Neuron (in vitro differentiated cells): ENCODE data around the gene SHF.
A peak's percentile ranks its signal among the peaks of the same experiment; 100 is the strongest.
"Not testable (repeated sequence)": the region's sequence is repeated elsewhere in the genome, so short reads cannot be mapped to it uniquely, and the experiment has no call there.

Experiments used
- H2AFZ ChIP-seq: one replicate; pipeline ENCODE4 v1.6.1; 2013; ENCODE audit warnings: low read depth, mild to moderate bottlenecking, inconsistent platforms, low read length, moderate library complexity
- H3K27me3 ChIP-seq: one replicate; pipeline ENCODE4 v1.6.1; 2013; ENCODE audit warnings: low read length; ENCODE audit not compliant: insufficient read depth
- H3K36me3 ChIP-seq: one replicate; pipeline ENCODE4 v1.6.1; 2013; ENCODE audit warnings: low read length; ENCODE audit not compliant: insufficient read depth
- H3K4me1 ChIP-seq: one replicate; pipeline ENCODE4 v1.6.1; 2013; ENCODE audit warnings: low read length; ENCODE audit not compliant: insufficient read depth
- H3K4me3 ChIP-seq: 2 replicates; pipeline ENCODE4 v1.5.1; 2013; ENCODE audit warnings: mild to moderate bottlenecking, low read length, moderate library complexity
- H3K9me3 ChIP-seq: one replicate; pipeline ENCODE4 v1.6.1; 2013; ENCODE audit warnings: low read length

The SHF gene

DNA sequence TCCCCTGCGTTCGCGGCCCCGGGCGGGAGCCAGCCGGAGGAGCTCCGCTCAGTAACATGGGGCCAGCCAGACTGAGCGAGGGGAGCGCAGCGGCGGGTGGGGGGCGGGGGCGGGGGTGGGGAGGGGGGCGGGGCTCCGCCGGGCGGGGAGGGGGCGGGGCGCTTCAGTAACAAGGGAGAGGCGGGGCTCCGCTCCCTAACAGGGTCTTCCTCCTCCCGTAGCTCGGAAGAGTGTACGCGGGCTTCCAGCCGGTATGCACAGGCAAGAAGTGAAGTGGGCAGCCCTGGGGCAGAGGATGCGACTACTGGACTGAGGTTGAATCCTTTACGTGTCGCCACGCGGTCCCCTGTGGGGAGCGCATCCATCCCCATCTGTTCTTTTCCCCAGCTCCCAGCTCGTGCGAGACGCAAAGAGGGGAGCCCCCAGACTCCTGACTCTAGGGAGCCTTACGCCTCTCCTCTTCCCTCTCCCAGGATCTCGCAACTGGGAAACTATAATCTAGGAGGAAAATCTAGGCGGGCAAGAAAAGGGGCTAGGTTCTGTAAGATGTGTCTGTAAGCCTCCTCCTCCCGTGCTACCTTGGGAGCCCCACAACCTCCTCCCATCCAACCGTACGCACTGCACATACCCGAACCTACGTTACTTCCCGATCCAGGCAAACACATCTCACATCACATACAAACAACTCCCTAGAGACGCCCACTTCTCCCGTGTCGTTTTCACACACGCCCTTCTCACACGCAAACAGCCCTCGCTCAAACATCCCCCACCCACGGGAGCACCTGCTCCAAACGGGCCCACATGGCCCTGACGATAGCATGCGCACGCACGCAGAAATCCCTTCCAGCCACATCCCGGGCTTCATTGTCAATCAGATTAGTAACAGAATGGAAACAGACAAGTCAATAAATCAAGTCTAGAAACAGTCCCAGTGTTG is at the start of gene SHF:
Gene SHF, minus strand, starts transcription at position 73 of the 937 bp plus-strand sequence. Its CDS starts 15 bp downstream, at position 58.
- peak within 1 kb of the TSS; percentile 73 for H3K4me3 ChIP-seq
- no peaks in the 10 kb centered on the region for H3K9me3 ChIP-seq
- peak within 1 kb of the TSS; percentile 56 for H2AFZ ChIP-seq
- H3K4me1 ChIP-seq, result peaks cover 19% of the 10 kb centered on the region
- no peaks in the 10 kb centered on the region for H3K27me3 ChIP-seq
- no peaks in the 10 kb centered on the region for H3K36me3 ChIP-seq

DNA sequence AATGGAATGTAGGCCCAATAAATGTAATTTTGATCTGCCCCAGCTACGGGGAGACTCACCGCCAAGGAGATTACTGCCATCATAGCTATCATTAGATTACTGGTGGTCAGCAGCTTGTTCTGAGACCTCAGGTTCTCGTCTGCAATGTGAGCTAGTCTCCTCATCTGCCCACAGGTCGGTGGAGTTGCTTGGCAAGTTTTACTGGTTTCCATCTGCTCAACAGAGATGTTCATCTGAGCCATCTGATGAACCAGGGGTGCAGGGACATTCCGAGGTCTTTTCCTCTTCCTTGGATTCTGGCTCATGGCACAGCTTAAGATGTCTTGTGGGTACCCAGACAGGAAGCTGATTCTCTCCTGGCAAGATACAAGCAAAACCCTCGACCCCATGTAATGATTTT is 49.0 kb upstream of the SHF start:
- H3K4me3 ChIP-seq, H3K9me3 ChIP-seq, H3K4me1 ChIP-seq, H2AFZ ChIP-seq, H3K27me3 ChIP-seq, H3K36me3 ChIP-seq: not testable (repeated sequence)

- Histone ChIP-seq H2AFZ (no peak overlapping the region), H3K36me3 (no peaks in the 10 kb centered on the region), H3K9me3 (no peaks in the 10 kb centered on the region), H3K4me1 (no peaks in the 10 kb centered on the region), H3K4me3 (no peak overlapping the region), H3K27me3 (no peaks in the 10 kb centered on the region)
These were observed 46.9 kb upstream of the SHF start for GRCh38 chr15:45234562-45235235.

- no peaks in the 10 kb centered on the region for H3K36me3 ChIP-seq
- H3K4me3 ChIP-seq, result no peak overlapping the region
- no peaks in the 10 kb centered on the region for H3K27me3 ChIP-seq
- H2AFZ ChIP-seq, result no peak overlapping the region
- H3K4me1 ChIP-seq, result no peaks in the 10 kb centered on the region
- no peaks in the 10 kb centered on the region for H3K9me3 ChIP-seq
These were observed 44.2 kb upstream of the SHF start for GRCh38 chr15:45231864-45232562.

DNA sequence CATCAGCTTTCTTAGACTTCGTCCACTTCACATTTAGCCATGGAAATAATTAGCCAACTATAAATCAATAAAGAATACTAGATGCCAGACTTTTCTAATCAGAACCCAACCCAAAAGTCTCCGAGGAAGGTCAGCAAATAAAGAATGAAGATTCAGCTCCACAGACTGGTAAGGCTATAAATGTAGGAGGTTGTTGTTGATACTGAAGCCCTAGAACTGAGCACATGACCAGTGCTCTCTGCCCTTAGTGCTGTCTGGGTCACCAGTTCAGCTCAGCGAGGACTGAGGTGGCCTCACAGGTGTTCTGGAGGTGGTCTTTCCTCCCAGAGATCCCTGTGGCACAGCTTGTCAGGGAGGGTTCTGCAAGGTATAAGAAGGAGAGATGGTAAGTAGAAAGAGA is 43.4 kb upstream of the SHF start:
- Histone ChIP-seq H3K36me3 (no peaks in the 10 kb centered on the region), H3K27me3 (no peaks in the 10 kb centered on the region), H3K4me1 (no peaks in the 10 kb centered on the region), H2AFZ (no peak overlapping the region), H3K9me3 (no peaks in the 10 kb centered on the region), H3K4me3 (no peak overlapping the region)

- Histone ChIP-seq H2AFZ (no peak overlapping the region), H3K9me3 (no peaks in the 10 kb centered on the region), H3K36me3 (no peaks in the 10 kb centered on the region), H3K4me1 (no peaks in the 10 kb centered on the region), H3K27me3 (no peaks in the 10 kb centered on the region), H3K4me3 (no peak overlapping the region)
These were observed 42.6 kb upstream of the SHF start for GRCh38 chr15:45230245-45230965.

- Histone ChIP-seq H3K27me3 (peaks cover under 1% of the 10 kb centered on the region), H3K4me1 (peaks cover 6% of the 10 kb centered on the region), H3K9me3 (no peaks in the 10 kb centered on the region), H2AFZ (no peak overlapping the region), H3K4me3 (no peak overlapping the region), H3K36me3 (no peaks in the 10 kb centered on the region)
These were observed 41.2 kb upstream of the SHF start for GRCh38 chr15:45228931-45229330.

- H3K36me3 ChIP-seq, result no peaks in the 10 kb centered on the region
- no peak overlapping the region for H2AFZ ChIP-seq
- no peaks in the 10 kb centered on the region for H3K9me3 ChIP-seq
- no peak overlapping the region for H3K4me3 ChIP-seq
- H3K27me3 ChIP-seq, result peaks cover 16% of the 10 kb centered on the region
- peaks cover 6% of the 10 kb centered on the region for H3K4me1 ChIP-seq
These were observed 37.9 kb upstream of the SHF start for GRCh38 chr15:45225506-45226273.

DNA sequence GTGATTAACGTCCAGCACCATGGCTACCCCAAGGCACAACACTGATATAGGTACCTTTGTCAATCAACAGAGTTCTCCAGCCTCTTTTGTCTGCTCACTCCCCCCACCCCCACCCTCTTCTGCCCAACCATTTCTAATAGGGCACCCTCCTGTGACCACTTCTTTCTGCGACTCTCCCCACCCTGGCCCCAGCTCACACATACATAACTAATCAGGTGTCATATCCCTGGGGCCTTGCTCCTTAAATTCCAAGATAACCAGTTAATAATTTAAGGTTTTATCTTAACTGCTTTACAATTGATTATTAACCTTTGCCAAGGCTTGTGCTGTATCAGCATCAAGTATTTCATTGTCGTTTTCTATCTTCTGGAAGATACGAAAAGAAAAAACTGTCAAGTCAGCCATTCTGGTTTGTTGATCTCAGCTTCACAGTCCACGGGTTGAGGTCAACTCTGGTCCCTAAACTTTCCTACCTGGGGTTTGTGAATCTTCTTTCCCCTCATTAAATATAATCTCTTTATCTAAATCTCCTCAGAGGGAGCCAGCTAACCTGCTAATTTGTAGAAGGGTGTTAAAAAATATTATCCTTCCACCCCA is 37.0 kb upstream of the SHF start:
- no peak overlapping the region for H3K4me3 ChIP-seq
- H3K36me3 ChIP-seq, result no peaks in the 10 kb centered on the region
- H3K4me1 ChIP-seq, result peaks cover 6% of the 10 kb centered on the region
- peaks cover 16% of the 10 kb centered on the region for H3K27me3 ChIP-seq
- H2AFZ ChIP-seq, result no peak overlapping the region
- H3K9me3 ChIP-seq, result no peaks in the 10 kb centered on the region

DNA sequence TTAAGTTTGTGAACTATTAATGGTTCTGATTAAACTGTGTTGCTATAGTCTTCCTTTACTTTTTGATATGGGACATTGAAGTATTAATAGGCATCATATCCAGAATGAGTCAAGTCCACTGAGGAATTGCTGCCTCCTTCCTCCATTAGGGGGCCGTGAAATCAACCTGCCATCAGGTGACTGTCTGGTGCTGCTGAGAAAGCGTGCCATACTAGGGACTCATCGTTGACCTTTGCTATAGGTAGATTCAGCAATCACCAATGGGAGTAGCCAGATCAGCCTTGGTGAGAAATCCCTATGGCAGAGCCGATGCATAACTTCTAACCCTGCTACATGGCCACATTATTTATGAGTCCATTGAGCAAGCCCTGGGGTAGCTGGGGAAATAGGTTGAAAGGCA is 34.2 kb upstream of the SHF start:
- Histone ChIP-seq H3K4me3 (no peak overlapping the region), H3K4me1 (peaks cover 6% of the 10 kb centered on the region), H3K36me3 (no peaks in the 10 kb centered on the region), H2AFZ (no peak overlapping the region), H3K27me3 (peaks cover 16% of the 10 kb centered on the region), H3K9me3 (no peaks in the 10 kb centered on the region)

GRCh38 chr15:45221053-45221599 is 33.4 kb upstream of the SHF start:
- Histone ChIP-seq H3K9me3 (no peaks in the 10 kb centered on the region), H3K36me3 (no peaks in the 10 kb centered on the region), H3K27me3 (peaks cover 16% of the 10 kb centered on the region), H3K4me3 (no peak overlapping the region), H3K4me1 (peaks cover 6% of the 10 kb centered on the region), H2AFZ (no peak overlapping the region)

DNA sequence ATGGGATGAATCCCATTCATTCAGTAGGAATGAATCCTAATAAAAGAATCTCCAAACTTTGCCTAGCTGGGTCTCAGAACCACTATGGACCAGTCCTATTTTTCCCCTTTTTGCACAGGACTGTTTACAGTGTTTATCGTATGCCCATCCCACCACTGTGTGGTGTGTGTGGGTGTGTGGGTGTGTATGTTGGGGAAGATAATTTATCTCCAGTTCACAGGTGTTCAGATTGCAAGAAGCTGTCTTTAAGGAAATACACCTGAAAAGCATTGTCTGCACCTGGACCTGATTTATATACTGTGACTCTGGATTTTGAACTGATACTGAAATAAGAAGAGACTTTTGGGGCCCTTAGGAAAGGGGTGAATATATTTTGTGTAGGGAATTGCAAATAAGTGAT is 24.7 kb upstream of the SHF start:
- no peaks in the 10 kb centered on the region for H3K4me1 ChIP-seq
- H2AFZ ChIP-seq, result no peak overlapping the region
- H3K9me3 ChIP-seq, result no peaks in the 10 kb centered on the region
- no peaks in the 10 kb centered on the region for H3K27me3 ChIP-seq
- no peak overlapping the region for H3K4me3 ChIP-seq
- no peaks in the 10 kb centered on the region for H3K36me3 ChIP-seq
